ENCODE results near the gene ARHGAP44. TPM values are rescaled to one million over a fixed set of nuclear protein-coding genes. Genes with fewer than 3 reads are reported as not detected.
"Not testable (repeated sequence)": the region's sequence is repeated elsewhere in the genome, so short reads cannot be mapped to it uniquely, and the experiment has no call there.

ARHGAP44 gene
- total and polyA plus RNA-seq, 4 donors = 0.14 to 1.3 (median 0.42) TPM

DNA sequence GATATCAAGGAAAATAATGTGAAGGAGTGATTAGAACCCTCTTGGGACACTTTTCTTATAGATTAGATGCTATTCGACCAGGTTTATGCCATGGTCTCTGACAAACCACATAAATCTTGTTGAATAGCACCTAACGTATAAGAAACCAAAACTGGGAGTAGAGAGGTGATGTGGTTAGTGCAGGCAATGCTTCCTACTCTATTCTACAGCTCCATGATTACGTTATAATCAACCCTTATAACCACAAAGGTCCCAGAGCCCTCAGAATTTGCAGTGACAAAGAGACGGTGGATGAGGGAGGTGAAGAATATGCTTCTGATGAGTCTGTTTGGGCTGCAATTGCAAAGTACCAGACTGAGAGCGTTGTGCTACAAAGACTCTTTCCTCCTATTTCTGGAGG is 78.4 kb downstream of the ARHGAP44 start:
- no peak overlapping the region for H3K27ac ChIP-seq (ENCODE audit: low read depth in 1 of 2, low read length in 2 of 2)
- H3K36me3 ChIP-seq (ENCODE audit: control insufficient read depth in 4 of 4, insufficient read depth in 3 of 4, low read depth in 1 of 4, low read length in 3 of 4) = no peaks in the 10 kb centered on the region
- no peak for DNase-seq (ENCODE audit: low spot score)
- H3K9me3 ChIP-seq (ENCODE audit: control insufficient read depth in 4 of 4, low read length in 3 of 4) = peaks cover 0 to 12% (median 1%) of the 10 kb centered on the region in 4 donors
- no peak for TF ChIP-seq HNF4G (IDR thresholded peaks at IDR 0.05)
- TF ChIP-seq, protein P1, sequence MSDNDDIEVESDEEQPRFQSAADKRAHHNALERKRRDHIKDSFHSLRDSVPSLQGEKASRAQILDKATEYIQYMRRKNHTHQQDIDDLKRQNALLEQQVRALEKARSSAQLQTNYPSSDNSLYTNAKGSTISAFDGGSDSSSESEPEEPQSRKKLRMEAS (IDR thresholded peaks at IDR 0.05) = no peak
- no peak for TF ChIP-seq RAD21 (IDR thresholded peaks at IDR 0.05)
- no peak for TF ChIP-seq EGR1 (IDR thresholded peaks at IDR 0.05; ENCODE audit: low read depth in 2 of 2)
- TF ChIP-seq, protein P2, sequence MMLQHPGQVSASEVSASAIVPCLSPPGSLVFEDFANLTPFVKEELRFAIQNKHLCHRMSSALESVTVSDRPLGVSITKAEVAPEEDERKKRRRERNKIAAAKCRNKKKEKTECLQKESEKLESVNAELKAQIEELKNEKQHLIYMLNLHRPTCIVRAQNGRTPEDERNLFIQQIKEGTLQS (IDR thresholded peaks at IDR 0.05) = no peak
- TF ChIP-seq, protein P3, sequence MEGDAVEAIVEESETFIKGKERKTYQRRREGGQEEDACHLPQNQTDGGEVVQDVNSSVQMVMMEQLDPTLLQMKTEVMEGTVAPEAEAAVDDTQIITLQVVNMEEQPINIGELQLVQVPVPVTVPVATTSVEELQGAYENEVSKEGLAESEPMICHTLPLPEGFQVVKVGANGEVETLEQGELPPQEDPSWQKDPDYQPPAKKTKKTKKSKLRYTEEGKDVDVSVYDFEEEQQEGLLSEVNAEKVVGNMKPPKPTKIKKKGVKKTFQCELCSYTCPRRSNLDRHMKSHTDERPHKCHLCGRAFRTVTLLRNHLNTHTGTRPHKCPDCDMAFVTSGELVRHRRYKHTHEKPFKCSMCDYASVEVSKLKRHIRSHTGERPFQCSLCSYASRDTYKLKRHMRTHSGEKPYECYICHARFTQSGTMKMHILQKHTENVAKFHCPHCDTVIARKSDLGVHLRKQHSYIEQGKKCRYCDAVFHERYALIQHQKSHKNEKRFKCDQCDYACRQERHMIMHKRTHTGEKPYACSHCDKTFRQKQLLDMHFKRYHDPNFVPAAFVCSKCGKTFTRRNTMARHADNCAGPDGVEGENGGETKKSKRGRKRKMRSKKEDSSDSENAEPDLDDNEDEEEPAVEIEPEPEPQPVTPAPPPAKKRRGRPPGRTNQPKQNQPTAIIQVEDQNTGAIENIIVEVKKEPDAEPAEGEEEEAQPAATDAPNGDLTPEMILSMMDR (IDR thresholded peaks at IDR 0.05; ENCODE audit: low read depth, low read length, missing input control) = no peak
- TF ChIP-seq FOXA1 (IDR thresholded peaks at IDR 0.05) = no peak
- no peak for TF ChIP-seq JUND (IDR thresholded peaks at IDR 0.05)
- TF ChIP-seq, protein P4, sequence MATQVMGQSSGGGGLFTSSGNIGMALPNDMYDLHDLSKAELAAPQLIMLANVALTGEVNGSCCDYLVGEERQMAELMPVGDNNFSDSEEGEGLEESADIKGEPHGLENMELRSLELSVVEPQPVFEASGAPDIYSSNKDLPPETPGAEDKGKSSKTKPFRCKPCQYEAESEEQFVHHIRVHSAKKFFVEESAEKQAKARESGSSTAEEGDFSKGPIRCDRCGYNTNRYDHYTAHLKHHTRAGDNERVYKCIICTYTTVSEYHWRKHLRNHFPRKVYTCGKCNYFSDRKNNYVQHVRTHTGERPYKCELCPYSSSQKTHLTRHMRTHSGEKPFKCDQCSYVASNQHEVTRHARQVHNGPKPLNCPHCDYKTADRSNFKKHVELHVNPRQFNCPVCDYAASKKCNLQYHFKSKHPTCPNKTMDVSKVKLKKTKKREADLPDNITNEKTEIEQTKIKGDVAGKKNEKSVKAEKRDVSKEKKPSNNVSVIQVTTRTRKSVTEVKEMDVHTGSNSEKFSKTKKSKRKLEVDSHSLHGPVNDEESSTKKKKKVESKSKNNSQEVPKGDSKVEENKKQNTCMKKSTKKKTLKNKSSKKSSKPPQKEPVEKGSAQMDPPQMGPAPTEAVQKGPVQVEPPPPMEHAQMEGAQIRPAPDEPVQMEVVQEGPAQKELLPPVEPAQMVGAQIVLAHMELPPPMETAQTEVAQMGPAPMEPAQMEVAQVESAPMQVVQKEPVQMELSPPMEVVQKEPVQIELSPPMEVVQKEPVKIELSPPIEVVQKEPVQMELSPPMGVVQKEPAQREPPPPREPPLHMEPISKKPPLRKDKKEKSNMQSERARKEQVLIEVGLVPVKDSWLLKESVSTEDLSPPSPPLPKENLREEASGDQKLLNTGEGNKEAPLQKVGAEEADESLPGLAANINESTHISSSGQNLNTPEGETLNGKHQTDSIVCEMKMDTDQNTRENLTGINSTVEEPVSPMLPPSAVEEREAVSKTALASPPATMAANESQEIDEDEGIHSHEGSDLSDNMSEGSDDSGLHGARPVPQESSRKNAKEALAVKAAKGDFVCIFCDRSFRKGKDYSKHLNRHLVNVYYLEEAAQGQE (IDR thresholded peaks at IDR 0.05) = no peak
- no peaks in the 10 kb centered on the region for H3K27me3 ChIP-seq (ENCODE audit: control insufficient read depth in 4 of 4, insufficient read depth in 4 of 4, low read length in 3 of 4)
- H3K9ac ChIP-seq (ENCODE audit: low read depth in 1 of 2, low read length in 2 of 2) = no peak overlapping the region
- H3K4me1 ChIP-seq (ENCODE audit: control insufficient read depth in 4 of 4, insufficient read depth in 4 of 4, low read length in 3 of 4) = no peaks in the 10 kb centered on the region
- no peak overlapping the region for H3K4me3 ChIP-seq (ENCODE audit: low read depth in 1 of 3, low read length in 3 of 3)
- WGBS = 77% methylated on average over 5 of the region's 5 CpGs

DNA sequence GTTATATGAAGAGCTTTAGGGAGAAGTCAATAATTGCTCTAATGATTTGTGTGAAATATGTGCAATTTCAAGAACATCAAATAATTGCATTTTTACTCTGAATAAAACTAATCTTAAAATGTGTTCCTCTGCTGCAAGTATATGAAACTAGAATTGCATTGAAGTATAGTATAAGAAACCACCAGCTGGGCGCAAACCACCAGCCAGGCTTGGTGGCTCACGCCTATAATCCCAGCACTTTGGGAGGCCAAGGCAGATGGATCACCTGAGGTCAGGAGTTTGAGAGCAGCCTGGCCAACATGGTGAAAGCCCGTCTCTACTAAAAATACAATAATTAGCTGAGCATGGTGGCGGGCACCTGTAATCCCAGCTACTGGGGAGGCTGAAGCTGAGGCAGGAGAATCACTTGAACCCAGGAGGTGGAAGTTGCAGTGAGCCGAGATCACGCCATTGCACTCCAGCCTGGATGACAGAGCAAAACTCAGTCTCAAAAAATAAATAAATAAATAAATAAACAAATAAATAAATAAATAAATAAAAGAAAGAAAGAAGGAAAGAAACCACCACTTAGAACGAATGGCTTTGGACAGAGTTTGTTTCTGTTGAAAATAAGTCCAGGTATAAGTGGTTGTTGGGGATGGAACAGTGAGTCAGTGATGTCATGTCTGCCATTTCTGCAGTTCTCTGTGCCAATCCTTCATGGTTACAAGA is 84.3 kb downstream of the ARHGAP44 start:
- H3K36me3 ChIP-seq (ENCODE audit: control insufficient read depth in 4 of 4, insufficient read depth in 3 of 4, low read depth in 1 of 4, low read length in 3 of 4); H3K27me3 ChIP-seq (ENCODE audit: control insufficient read depth in 4 of 4, insufficient read depth in 4 of 4, low read length in 3 of 4); H3K9me3 ChIP-seq (ENCODE audit: control insufficient read depth in 4 of 4, low read length in 3 of 4); DNase-seq (ENCODE audit: low spot score); H3K9ac ChIP-seq (ENCODE audit: low read depth in 1 of 2, low read length in 2 of 2); H3K4me1 ChIP-seq (ENCODE audit: control insufficient read depth in 4 of 4, insufficient read depth in 4 of 4, low read length in 3 of 4); H3K27ac ChIP-seq (ENCODE audit: low read depth in 1 of 2, low read length in 2 of 2); H3K4me3 ChIP-seq (ENCODE audit: low read depth in 1 of 3, low read length in 3 of 3): not testable (repeated sequence)
- WGBS = 94% methylated on average over 7 of the region's 7 CpGs

DNA sequence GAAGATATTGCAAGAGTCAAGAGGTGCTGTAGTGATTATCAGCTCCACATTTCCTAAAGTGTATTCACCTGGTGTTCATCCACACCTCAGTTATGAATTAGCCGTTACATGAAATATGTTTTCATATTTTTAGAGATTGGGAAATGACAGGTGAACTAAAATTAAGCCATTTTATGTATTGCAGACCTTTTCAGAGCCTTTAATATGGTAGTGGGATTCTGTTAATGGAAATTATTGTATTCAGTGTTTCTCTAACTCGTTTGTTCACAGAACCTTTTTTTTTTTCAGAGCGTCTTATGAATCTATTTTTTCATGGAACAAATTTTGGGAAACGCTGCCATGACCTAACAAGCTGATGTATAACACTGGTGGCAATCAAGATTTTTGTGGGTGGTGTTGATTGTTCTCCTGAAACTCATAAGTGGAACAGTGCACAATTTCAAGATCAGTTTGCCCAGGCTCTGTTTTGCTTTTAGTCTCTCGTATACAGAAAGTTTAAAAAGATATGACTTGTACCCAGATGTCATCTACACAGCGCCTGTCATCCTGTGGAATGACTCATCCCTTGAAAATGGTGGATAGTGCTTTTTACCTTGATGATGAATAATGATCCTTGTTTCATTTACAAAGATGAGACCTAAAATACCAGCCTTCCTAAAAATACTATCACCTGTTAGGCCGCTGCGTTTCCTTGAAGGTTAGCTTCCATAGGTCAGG is 88.8 kb downstream of the ARHGAP44 start:
- no peaks in the 10 kb centered on the region for H3K4me1 ChIP-seq (ENCODE audit: control insufficient read depth in 4 of 4, insufficient read depth in 4 of 4, low read length in 3 of 4)
- peaks cover 0 to 2% (median 0%) of the 10 kb centered on the region in 4 donors for H3K27me3 ChIP-seq (ENCODE audit: control insufficient read depth in 4 of 4, insufficient read depth in 4 of 4, low read length in 3 of 4)
- no peak overlapping the region for H3K4me3 ChIP-seq (ENCODE audit: low read depth in 1 of 3, low read length in 3 of 3)
- H3K27ac ChIP-seq (ENCODE audit: low read depth in 1 of 2, low read length in 2 of 2) = no peak overlapping the region
- H3K9ac ChIP-seq (ENCODE audit: low read depth in 1 of 2, low read length in 2 of 2) = no peak overlapping the region
- no peaks in the 10 kb centered on the region for H3K9me3 ChIP-seq (ENCODE audit: control insufficient read depth in 4 of 4, low read length in 3 of 4)
- no peaks in the 10 kb centered on the region for H3K36me3 ChIP-seq (ENCODE audit: control insufficient read depth in 4 of 4, insufficient read depth in 3 of 4, low read depth in 1 of 4, low read length in 3 of 4)
- no peak for DNase-seq (ENCODE audit: low spot score)
- WGBS = 75% methylated on average over 8 of the region's 8 CpGs
- TF ChIP-seq HNF4G (IDR thresholded peaks at IDR 0.05) = no peak
- TF ChIP-seq, protein P4 (IDR thresholded peaks at IDR 0.05) = no peak
- no peak for TF ChIP-seq NR2F2 (IDR thresholded peaks at IDR 0.05)
- no peak for TF ChIP-seq RXRA (IDR thresholded peaks at IDR 0.05)
- TF ChIP-seq YY1 (IDR thresholded peaks at IDR 0.05) = no peak
- TF ChIP-seq GABPA (IDR thresholded peaks at IDR 0.05 in 1 of 2, conservative IDR thresholded peaks at IDR 0.05 in 1 of 2) = no peak
- TF ChIP-seq, protein P3 (IDR thresholded peaks at IDR 0.05; ENCODE audit: low read depth, low read length, missing input control) = no peak
